ENCODE data around the gene RPS18. TPM values are rescaled to one million over a fixed set of nuclear protein-coding genes. Genes with fewer than 3 reads are reported as not detected.

RPS18 gene
- total and polyA plus RNA-seq, 9 of the 15 experiments (the other 6 are each of a cell fraction or from before 2014, with no cell fraction given): 5,023 to 17,516 (median 8,131) TPM

- TF ChIP-seq STAG1 (CRISPR knock-in tag; IDR thresholded peaks at IDR 0.05; ENCODE audit: borderline replicate concordance): no peak
- TF ChIP-seq GMEB1 (CRISPR knock-in tag; IDR thresholded peaks at IDR 0.05): no peak
- no peak for TF ChIP-seq ZNF766 (CRISPR knock-in tag; conservative IDR thresholded peaks at IDR 0.05)
- no peak for TF ChIP-seq TFAM (CRISPR knock-in tag; conservative IDR thresholded peaks at IDR 0.05)
- no peak for TF ChIP-seq DIDO1 (tag; IDR thresholded peaks at IDR 0.05; ENCODE audit: low read depth)
- TF ChIP-seq GATAD2B (IDR thresholded peaks at IDR 0.05; ENCODE audit: borderline replicate concordance): no peak
- peak; percentile 33 to 41; a peak in 1 of 4 replicates for TF ChIP-seq MAZ (CRISPR knock-in tag; conservative IDR thresholded peaks at IDR 0.05 in 1 of 2, IDR thresholded peaks at IDR 0.05 in 1 of 2)
- TF ChIP-seq ZKSCAN3 (CRISPR knock-in tag; IDR thresholded peaks at IDR 0.05): no peak
- no peak for TF ChIP-seq MGA (IDR thresholded peaks at IDR 0.05)
- TF ChIP-seq CEBPB (tag; IDR thresholded peaks at IDR 0.05): no peak
- no peak for TF ChIP-seq ZNF699 (CRISPR knock-in tag; IDR thresholded peaks at IDR 0.05; ENCODE audit: insufficient replicate concordance)
- no peak for TF ChIP-seq ILK (tag; IDR thresholded peaks at IDR 0.05; ENCODE audit: borderline replicate concordance, low read depth)
Observed at GRCh38 chr6:33314943-33315792, 43.3 kb downstream of the RPS18 start (continued).

All from K562 (cell line).